Keratinocyte (primary cell): ENCODE data around the gene CRYAB. TPM values are rescaled to one million over a fixed set of nuclear protein-coding genes. Genes with fewer than 3 reads are reported as not detected.

Source experiments
- DNase-seq: peaks from one replicate; pipeline ENCODE4 v3.0.0-alpha.2; 2011; ENCODE audit warnings: low read depth, missing footprints, low spot score
- FAIRE-seq: peaks from 2 replicates; lab custom pipeline; 2011; peaks lifted over from hg19 to GRCh38; lab: Jason Lieb, UNC
- H2AFZ ChIP-seq: 2 replicates; pipeline ENCODE4 v1.6.0; 2012; ENCODE audit warnings: low read length, control low read depth, inconsistent platforms; ENCODE audit not compliant: control insufficient read depth
- H3K27ac ChIP-seq: 2 replicates; pipeline ENCODE4 v1.5.1; 2011; ENCODE audit warnings: low read length; ENCODE audit not compliant: control insufficient read depth, insufficient read depth
- H3K27me3 ChIP-seq: 3 replicates; pipeline ENCODE4 v1.6.0; 2011; ENCODE audit warnings: low read length; ENCODE audit not compliant: control insufficient read depth, insufficient read depth; ENCODE audit errors: extremely low read depth
- H3K36me3 ChIP-seq, 2 experiments: 2 replicates in 1 of 2; 3 replicates in 1 of 2; pipeline ENCODE4 v1.5.1; 2011; ENCODE audit warnings: low read length in 2 of 2, mild to moderate bottlenecking in 1 of 2; ENCODE audit not compliant: control insufficient read depth in 2 of 2, insufficient read depth in 2 of 2; ENCODE audit errors: extremely low read depth in 1 of 2
- H3K4me1 ChIP-seq: 3 replicates; pipeline ENCODE4 v1.5.1; 2011; ENCODE audit warnings: low read length; ENCODE audit not compliant: control insufficient read depth, insufficient read depth; ENCODE audit errors: extremely low read depth
- H3K4me2 ChIP-seq: 3 replicates; pipeline ENCODE4 v1.6.0; 2011; ENCODE audit warnings: low read depth, low read length; ENCODE audit not compliant: control insufficient read depth, insufficient read depth; ENCODE audit errors: extremely low read depth
- H3K4me3 ChIP-seq, 3 experiments: fragments of 200-600 bp in 1 of 3; sonication (generic) in 1 of 3; 2 replicates in 2 of 3; 3 replicates in 1 of 3; pipeline ENCODE4 v1.5.1; 2011 to 2016; ENCODE audit warnings: low read length in 3 of 3, mild to moderate bottlenecking in 3 of 3, control low read depth in 2 of 3, inconsistent platforms in 1 of 3, low read depth in 1 of 3, mixed read lengths in 1 of 3, mixed run types in 1 of 3, moderate library complexity in 1 of 3; ENCODE audit not compliant: control insufficient read depth in 2 of 3, insufficient read depth in 2 of 3; ENCODE audit errors: extremely low read depth in 1 of 3
- H3K79me2 ChIP-seq: 2 replicates; pipeline ENCODE4 v1.6.0; 2012; ENCODE audit warnings: low read length; ENCODE audit not compliant: control insufficient read depth, insufficient read depth
- H3K9ac ChIP-seq: 3 replicates; pipeline ENCODE4 v1.6.0; 2011; ENCODE audit warnings: low read length; ENCODE audit not compliant: control insufficient read depth, insufficient read depth; ENCODE audit errors: extremely low read depth
- H3K9me1 ChIP-seq: 3 replicates; pipeline ENCODE4 v1.6.0; 2011; ENCODE audit warnings: low read length; ENCODE audit not compliant: control insufficient read depth, insufficient read depth; ENCODE audit errors: extremely low read depth
- H3K9me3 ChIP-seq: 2 replicates; pipeline ENCODE4 v1.5.1; 2012; ENCODE audit warnings: low read depth, low read length; ENCODE audit not compliant: control insufficient read depth
- H4K20me1 ChIP-seq: 3 replicates; pipeline ENCODE4 v1.6.0; 2011; ENCODE audit warnings: low read length; ENCODE audit not compliant: control insufficient read depth, insufficient read depth; ENCODE audit errors: extremely low read depth
- EZH2 ChIP-seq: IDR thresholded peaks from one replicate; pipeline ENCODE4 v1.6.1; 2012; ENCODE audit warnings: inconsistent platforms, mild to moderate bottlenecking, low read length, moderate library complexity
- dilution Hi-C: fragments of 300-500 bp; cut with MboI; formaldehyde crosslinking; loops from one replicate; pipeline ENCODE4 v1.7.0; 2020; ENCODE audit warnings: low sequenced_read_pairs; ENCODE audit not compliant: extremely low pct_ligation_motif_present
- polyA plus RNA-seq, 5 experiments: library from polyadenylated mRNA; depleted of rRNA in 3 of 5; stranded (reverse) in 3 of 5; stranded (forward) in 1 of 5; unstranded in 1 of 5; fragments of >200 nt; gene quantifications; 1 replicate in 1 of 5; 2 replicates in 3 of 5; 3 replicates in 1 of 5; pipeline versions ENCODE4 v1.2.1 to v1.2.3, GENCODE V29; 2011 to 2012; ENCODE audit warnings: missing spikeins in 2 of 5, low read depth in 1 of 5, low replicate concordance in 1 of 5
- TF ChIP-seq, protein P1 (sequence below), 3 experiments: IDR thresholded peaks in 1 of 3; conservative IDR thresholded peaks in 1 of 3; optimal IDR thresholded peaks in 1 of 3; 2 replicates in 2 of 3; 3 replicates in 1 of 3; pipeline versions ENCODE3 to v1.5.1; 2011; ENCODE audit warnings: low read length in 3 of 3, mild to moderate bottlenecking in 3 of 3, moderate library complexity in 2 of 3, control low read depth in 1 of 3, inconsistent platforms in 1 of 3; ENCODE audit not compliant: insufficient read depth in 2 of 3; ENCODE audit errors: extremely low read depth in 1 of 3

The CRYAB gene
- polyA plus RNA-seq, 1 donor (not counting 4 experiments of a cell fraction or from before 2014, with no cell fraction given) = 11.0 TPM

DNA sequence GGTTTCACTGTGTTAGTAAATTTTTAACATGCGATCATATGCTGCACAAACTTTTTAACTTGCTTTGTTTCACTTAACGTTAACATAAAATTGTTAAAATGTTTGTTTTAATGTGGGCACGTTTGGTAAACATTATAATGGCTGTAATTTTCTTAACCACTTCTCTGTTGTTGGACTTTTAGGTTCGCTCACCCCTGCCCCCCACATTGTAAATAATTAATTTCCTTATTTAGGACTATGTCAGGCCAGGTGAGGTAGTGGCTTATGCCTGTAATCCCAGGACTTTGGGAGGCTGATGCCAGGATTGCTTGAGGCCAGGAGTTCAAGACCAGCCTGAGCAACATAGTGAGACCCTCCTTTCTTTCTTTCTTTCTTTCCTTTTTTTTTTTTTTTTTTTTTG is 18.9 kb upstream of the CRYAB start:
- Histone ChIP-seq H4K20me1 (no peaks in the 10 kb centered on the region), H3K27ac (no peak overlapping the region), H3K36me3 (no peaks in the 10 kb centered on the region), H3K4me3 (no peak overlapping the region), H3K9ac (no peak overlapping the region), H3K9me3 (no peaks in the 10 kb centered on the region), H3K4me2 (no peak overlapping the region), H3K4me1 (peaks cover 10% of the 10 kb centered on the region), H3K27me3 (no peaks in the 10 kb centered on the region), H3K79me2 (no peaks in the 10 kb centered on the region), H2AFZ (no peak overlapping the region), H3K9me1 (no peaks in the 10 kb centered on the region)
- no peak for FAIRE-seq
- TF ChIP-seq, protein P1, sequence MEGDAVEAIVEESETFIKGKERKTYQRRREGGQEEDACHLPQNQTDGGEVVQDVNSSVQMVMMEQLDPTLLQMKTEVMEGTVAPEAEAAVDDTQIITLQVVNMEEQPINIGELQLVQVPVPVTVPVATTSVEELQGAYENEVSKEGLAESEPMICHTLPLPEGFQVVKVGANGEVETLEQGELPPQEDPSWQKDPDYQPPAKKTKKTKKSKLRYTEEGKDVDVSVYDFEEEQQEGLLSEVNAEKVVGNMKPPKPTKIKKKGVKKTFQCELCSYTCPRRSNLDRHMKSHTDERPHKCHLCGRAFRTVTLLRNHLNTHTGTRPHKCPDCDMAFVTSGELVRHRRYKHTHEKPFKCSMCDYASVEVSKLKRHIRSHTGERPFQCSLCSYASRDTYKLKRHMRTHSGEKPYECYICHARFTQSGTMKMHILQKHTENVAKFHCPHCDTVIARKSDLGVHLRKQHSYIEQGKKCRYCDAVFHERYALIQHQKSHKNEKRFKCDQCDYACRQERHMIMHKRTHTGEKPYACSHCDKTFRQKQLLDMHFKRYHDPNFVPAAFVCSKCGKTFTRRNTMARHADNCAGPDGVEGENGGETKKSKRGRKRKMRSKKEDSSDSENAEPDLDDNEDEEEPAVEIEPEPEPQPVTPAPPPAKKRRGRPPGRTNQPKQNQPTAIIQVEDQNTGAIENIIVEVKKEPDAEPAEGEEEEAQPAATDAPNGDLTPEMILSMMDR (optimal IDR thresholded peaks at IDR 0.05 in 1 of 3, IDR thresholded peaks at IDR 0.05 in 1 of 3, conservative IDR thresholded peaks at IDR 0.05 in 1 of 3; ENCODE audit: extremely low read depth in 1 of 3, insufficient read depth in 2 of 3, low read length in 3 of 3) = no peak
- DNase-seq = no peak
- dilution Hi-C loops = no loop called here

DNA sequence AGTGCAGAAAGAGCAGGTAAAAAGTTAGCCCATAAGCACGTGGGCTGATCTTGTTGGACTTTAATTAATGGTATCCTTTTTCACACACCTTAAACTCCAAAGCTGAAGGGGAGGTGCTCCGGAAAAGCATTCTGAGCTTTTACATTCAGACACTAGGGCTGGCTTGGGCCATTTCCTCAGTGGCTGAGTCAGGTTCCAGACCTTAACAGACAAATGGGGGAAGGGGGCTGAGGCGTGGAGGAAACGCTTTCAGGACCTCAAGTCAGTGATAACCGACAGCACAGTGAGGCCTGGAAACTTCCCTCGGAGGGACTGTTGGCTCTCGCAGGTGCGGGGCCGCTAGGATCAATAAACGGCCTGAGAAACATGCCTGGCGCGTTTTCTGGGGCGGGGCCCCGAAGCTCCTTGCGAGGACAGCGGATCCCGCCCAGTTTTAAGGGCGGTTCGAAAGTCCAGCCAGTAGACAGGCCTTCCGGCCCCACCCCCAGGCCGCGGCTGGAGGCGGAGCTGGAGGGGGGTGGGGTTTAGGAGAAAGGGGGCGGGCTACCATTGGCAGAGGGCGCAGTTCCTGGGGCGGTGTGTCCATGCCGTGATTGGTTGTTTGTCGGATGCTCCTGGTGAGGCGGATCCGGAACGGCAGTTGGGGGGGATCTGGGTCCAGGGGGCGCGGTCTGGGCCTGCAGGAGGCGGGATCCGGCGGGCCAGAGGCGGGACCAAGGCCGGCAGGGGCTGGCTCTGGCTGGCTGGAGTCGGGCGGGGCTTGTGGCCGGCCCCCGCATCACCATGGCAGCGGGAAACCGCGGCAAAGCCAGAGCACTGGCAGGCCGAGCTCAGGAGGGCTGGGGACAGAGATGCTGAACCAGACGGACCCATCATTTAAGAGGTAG is 15.2 kb upstream of the CRYAB start:
- no peaks in the 10 kb centered on the region for H3K9me3 ChIP-seq
- no peaks in the 10 kb centered on the region for H3K27me3 ChIP-seq
- peak; percentile 81 for DNase-seq
- H3K36me3 ChIP-seq = no peaks in the 10 kb centered on the region
- FAIRE-seq = no peak
- dilution Hi-C loops = no loop called here
- H3K4me3 ChIP-seq = peak overlapping the region; percentile 7 to 77 (median 61)
- H4K20me1 ChIP-seq = no peaks in the 10 kb centered on the region
- peak overlapping the region; percentile 92 for H2AFZ ChIP-seq
- H3K9ac ChIP-seq = peak overlapping the region; percentile 80
- TF ChIP-seq EZH2 = no peak
- TF ChIP-seq, protein P1 (optimal IDR thresholded peaks at IDR 0.05 in 1 of 3, IDR thresholded peaks at IDR 0.05 in 1 of 3, conservative IDR thresholded peaks at IDR 0.05 in 1 of 3; ENCODE audit: extremely low read depth in 1 of 3, insufficient read depth in 2 of 3, low read length in 3 of 3) = peak in 1 of 3 experiments; percentile 14
- no peaks in the 10 kb centered on the region for H3K79me2 ChIP-seq
- peak overlapping the region; percentile 86 for H3K4me2 ChIP-seq
- H3K9me1 ChIP-seq = no peaks in the 10 kb centered on the region
- peaks cover 17% of the 10 kb centered on the region for H3K4me1 ChIP-seq
- peak overlapping the region; percentile 81 for H3K27ac ChIP-seq
